Motor neuron (in vitro differentiated cells): Measurements from ENCODE around the gene ORMDL2. TPM values are rescaled to one million over a fixed set of nuclear protein-coding genes. Genes with fewer than 3 reads are reported as not detected.

Source experiments
- ATAC-seq, 8 experiments: fragments of 200-7000 bp; cut with Tn5 transposase; replicated peaks in 6 of 8; 2 replicates each; pipeline ENCODE4 v1.8.0; 2021; ENCODE audit warnings: mild to moderate bottlenecking in 8 of 8, moderate library complexity in 8 of 8
- H3K27ac ChIP-seq, 2 donors: fragments of 250-450 bp; sonication (Bioruptor Pico); 2 replicates each; pipeline ENCODE4 v1.9.0; 2021; ENCODE audit warnings: antibody characterized with exemption in 2 of 2, mild to moderate bottlenecking in 2 of 2, moderate library complexity in 1 of 2
- H3K4me1 ChIP-seq, 2 donors: fragments of 250-450 bp; sonication (Bioruptor Pico); replicated peaks in 1 of 2; 2 replicates each; pipeline ENCODE4 v1.6.1; 2021; ENCODE audit warnings: antibody characterized with exemption in 2 of 2, mild to moderate bottlenecking in 2 of 2, moderate library complexity in 1 of 2
- H3K4me3 ChIP-seq, 5 donors: fragments of 250-450 bp; sonication (Bioruptor Pico); 2 replicates each; pipeline ENCODE4 v1.9.0; 2021; ENCODE audit warnings: antibody characterized with exemption in 5 of 5, mild to moderate bottlenecking in 5 of 5, moderate library complexity in 4 of 5
- WGBS, 10 experiments: fragments of 450-650 bp; shearing (Covaris generic); methylation state at CpG; one replicate each; pipeline ENCODE4 v1.0.0; 2022; 5-methylcytosine and 5-hydroxymethylcytosine counted together
- in situ Hi-C, 9 experiments: fragments of 400-800 bp; cut with MboI; loops; one replicate each; pipeline ENCODE4 v1.15.0; 2021; ENCODE audit warnings: low sequenced_read_pairs in 9 of 9, low pct_unique_long_range_greater_than_20kb in 2 of 9; ENCODE audit not compliant: unreplicated experiment in 9 of 9
- total RNA-seq, 8 experiments: library from RNA; unstranded; fragments of 300-600 nt; gene quantifications; 2 replicates each; pipeline versions ENCODE4 v1.2.3 to v1.2.4, GENCODE V29; 2022

Gene ORMDL2
- total RNA-seq, 8 experiments from 2014 or later, result 13.1 to 42.0 (median 25.4) TPM

DNA sequence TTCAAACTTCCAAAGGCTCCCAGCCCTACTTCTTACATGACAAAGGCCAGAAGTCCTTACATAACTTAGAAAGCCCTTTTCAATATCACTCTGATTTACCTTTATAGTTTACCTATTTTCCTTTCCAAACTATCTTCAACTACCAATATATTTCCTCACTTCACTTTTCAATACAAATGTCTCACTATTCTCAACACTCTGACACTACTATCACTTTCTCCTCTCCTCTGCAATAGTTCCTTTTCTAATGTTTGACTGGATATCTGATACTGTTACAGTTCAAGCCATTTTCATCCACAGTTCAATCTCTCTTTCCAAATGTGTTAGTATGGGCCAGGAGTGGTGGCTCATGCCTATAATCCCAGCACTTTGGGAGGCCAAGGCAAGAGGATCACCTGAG lies 3.6 kb upstream of the ORMDL2 start:
- in situ Hi-C loops, result no loop called here
- Histone ChIP-seq H3K4me3 (no peak overlapping the region), H3K27ac (no peak overlapping the region), H3K4me1 (peaks cover 15 to 18% of the 10 kb centered on the region in 2 donors)
- no peak for ATAC-seq

DNA sequence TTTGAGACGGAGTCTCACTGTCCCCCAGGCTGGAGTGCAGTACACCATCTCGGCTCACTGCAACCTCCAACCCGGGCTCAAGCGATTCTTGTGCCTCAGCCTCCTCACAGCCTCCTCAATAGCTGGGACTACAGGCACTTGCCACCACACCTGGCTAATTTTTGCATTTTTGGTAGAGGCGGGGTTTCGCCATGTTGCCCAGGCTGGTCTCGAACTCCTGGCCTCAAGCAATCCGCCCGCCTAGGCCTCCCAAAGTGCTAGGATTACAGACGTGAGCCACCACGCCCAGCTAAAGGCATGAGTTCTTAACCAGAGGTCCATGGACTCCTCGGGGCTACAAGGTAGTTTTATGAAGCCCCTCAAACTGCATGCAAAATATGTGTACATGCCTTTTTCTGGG lies 2.4 kb upstream of the ORMDL2 start:
- ATAC-seq, result no peak
- Histone ChIP-seq H3K4me3 (no peak overlapping the region), H3K27ac (no peak overlapping the region), H3K4me1 (peaks cover 15 to 18% of the 10 kb centered on the region in 2 donors)
- WGBS, 10 experiments, result 54 to 100% (median 90%) methylated on average over 1 to 8 of the region's 12 CpGs; no CpG with 5 or more reads in 5 of the 10 experiments
- in situ Hi-C loops, result no loop called here

DNA sequence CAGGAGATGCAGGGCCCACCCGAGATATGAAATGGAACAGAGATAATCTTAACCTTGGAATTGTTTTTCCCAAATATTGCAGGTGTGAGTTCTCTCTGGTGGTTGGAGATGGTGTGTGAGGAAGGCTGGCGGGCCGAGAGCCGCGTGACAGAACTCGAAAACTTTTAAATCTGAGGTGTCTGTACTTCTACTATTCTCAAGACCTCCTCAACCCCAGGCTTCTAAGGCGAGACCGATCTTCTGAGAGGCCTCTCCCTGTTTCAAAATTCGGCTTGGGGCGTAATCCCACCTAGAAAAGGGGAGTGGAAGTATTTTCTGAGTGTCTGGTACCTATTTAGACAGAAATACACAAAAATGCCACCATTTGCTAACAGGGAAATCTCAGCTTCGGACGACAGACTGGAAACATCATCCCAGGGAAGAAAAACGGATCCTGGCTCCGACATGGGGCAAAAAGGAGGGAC lies 928 bp upstream of the ORMDL2 start:
- in situ Hi-C loops, result no loop called here
- peaks cover 15 to 18% of the 10 kb centered on the region in 2 donors for H3K4me1 ChIP-seq
- H3K27ac ChIP-seq, result peak overlapping the region; percentile 87 to 92
- ATAC-seq, result peak in 3 of 8 experiments; percentile 5 to 8 (median 8)
- 0 to 2% (median 0%) methylated on average over 1 to 11 of the region's 14 CpGs; no CpG with 5 or more reads in 1 of the 10 experiments for WGBS, 10 experiments
- peak overlapping the region; percentile 79 to 92 (median 83) for H3K4me3 ChIP-seq

DNA sequence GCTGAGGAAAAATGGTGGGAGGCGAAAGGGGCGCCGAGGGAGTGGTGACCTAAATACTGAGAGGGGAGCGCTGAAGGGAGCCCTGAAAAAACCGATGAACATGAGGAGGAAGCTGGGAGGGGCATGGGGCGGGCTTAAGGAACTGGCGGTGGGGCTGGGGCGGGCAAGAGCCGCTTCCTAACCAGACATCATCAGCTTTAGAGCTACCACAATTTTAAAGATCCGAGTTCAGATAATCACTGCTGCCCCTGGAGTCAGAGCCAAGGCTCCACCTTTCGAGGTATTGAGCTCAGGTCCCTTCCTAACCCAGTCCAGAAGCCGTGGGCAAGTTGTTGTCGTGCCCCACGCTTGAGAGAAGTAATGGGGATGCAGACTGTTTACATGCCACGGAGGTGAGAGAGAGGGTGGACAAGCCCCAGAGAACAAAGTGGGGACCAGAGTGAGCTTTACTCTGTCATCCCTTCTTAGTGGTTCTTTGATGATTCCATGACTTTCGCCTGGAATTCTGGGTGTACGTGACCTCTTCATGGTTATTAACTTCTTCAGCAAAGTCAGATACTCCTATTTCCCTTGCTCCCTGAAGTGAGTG lies 393 bp downstream of the ORMDL2 start:
- Histone ChIP-seq H3K4me1 (peaks cover 15 to 18% of the 10 kb centered on the region in 2 donors), H3K27ac (peak overlapping the region in 1 of 2 donors; percentile 39), H3K4me3 (peak overlapping the region; percentile 65 to 92 (median 80))
- ATAC-seq, result peak; percentile 32 to 61 (median 44)
- WGBS, 10 experiments, result 0 to 20% (median 4%) methylated on average over 1 to 4 of the region's 17 CpGs; no CpG with 5 or more reads in 2 of the 10 experiments
- in situ Hi-C loops, result no loop called here

DNA sequence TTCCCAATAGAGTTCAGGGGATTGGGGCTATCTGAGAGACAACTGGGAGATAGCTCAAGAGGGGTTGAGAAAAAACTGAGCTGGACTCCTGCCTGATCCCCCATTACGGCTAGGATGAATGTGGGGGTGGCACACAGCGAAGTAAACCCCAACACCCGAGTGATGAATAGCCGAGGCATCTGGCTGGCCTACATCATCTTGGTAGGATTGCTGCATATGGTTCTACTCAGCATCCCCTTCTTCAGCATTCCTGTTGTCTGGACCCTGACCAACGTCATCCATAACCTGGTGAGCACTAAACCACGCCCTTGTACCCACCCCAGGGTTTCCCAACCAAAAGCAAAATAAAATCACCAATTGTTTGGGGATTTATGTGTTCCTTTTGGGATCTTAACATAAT lies 1.0 kb downstream of the ORMDL2 start:
- peak overlapping the region in 2 of 5 donors; percentile 83 to 92 for H3K4me3 ChIP-seq
- in situ Hi-C loops, result no loop called here
- no peak overlapping the region for H3K27ac ChIP-seq

DNA sequence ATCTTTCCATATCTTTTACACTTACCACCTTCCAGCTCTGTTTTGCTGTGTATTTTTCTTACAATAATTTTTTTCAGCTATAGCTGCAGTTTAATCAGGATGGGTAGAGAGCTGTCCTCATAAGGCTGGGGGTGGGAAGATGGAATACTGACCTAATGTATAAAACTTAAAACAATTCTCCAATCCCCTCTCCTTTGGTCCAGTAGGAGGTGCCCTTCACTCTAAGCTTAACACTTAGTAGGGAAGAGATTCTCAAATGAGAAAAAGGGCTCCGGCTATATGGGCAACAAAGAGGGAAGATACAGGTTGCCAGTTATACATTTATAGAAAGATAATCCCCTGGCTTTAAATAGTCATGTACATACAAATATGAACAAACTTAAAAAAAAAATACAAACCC lies 2.8 kb downstream of the ORMDL2 start:
- no peak for ATAC-seq
- H3K4me1 ChIP-seq, result peaks cover 13 to 34% of the 10 kb centered on the region in 2 donors
- WGBS, 10 experiments, result 20 to 100% (median 80%) methylated on average over 1 of the region's 1 CpG; no CpG with 5 or more reads in 3 of the 10 experiments
- in situ Hi-C loops, result loop anchor here in 1 of 9 experiments (10.0 kb wide), 1 partner anchor 124 kb away; no protein-coding TSS in a partner anchor
- no peak overlapping the region for H3K4me3 ChIP-seq
- no peak overlapping the region for H3K27ac ChIP-seq

More for the DNA sequence above, 1.0 kb downstream of the ORMDL2 start:
- H3K4me1 ChIP-seq, result peaks cover 15 to 21% of the 10 kb centered on the region in 2 donors
- 9 to 92% (median 71%) methylated on average over 2 to 6 of the region's 6 CpGs; no CpG with 5 or more reads in 2 of the 10 experiments for WGBS, 10 experiments
- ATAC-seq, result no peak

DNA sequence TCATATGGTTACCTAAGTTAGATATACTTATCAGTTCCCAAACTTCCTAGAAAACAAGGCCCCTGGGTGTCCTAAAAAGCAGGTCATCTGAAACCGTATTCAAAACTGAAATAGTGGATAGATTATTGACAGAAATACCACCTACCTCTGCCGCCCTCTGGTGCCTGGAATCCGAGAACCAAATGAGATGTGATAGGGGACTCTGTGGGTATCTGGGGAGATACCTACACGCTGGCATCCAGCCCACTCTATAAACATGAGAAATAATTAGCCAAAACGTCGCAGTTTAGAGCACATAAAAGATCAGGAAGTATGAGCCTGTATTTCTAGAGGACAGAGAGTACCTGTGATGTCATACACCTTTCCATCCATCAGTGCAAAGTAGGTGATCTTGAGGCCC lies 4.4 kb downstream of the ORMDL2 start:
- in situ Hi-C loops, result loop anchor here in 1 of 9 experiments (10.0 kb wide), 1 partner anchor 123 kb away; no protein-coding TSS in a partner anchor
- no peak overlapping the region for H3K27ac ChIP-seq
- WGBS, 10 experiments, result 14 to 83% (median 75%) methylated on average over 1 to 6 of the region's 6 CpGs; no CpG with 5 or more reads in 4 of the 10 experiments
- no peak for ATAC-seq
- H3K4me1 ChIP-seq, result peaks cover 8 to 39% of the 10 kb centered on the region in 2 donors
- no peak overlapping the region for H3K4me3 ChIP-seq

DNA sequence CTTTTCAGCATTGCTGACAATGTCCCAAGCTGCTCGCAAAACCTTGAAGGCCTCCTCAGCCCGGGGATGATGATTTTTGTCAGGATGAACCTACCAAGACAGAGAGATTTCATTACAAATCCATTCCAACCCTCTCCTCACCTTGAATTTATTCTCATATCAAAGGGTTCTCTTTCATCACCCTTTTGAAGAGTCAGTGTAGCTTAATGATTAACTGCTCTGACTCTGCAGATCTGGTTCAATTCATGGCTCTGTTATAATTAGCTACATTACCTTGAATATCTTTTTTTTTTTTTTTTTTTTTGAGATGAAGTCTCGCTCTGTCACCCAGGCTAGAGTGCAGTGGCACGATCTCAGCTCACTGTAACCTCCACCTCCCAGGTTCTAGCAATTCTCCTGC lies 5.6 kb downstream of the ORMDL2 start:
- Histone ChIP-seq H3K4me3 (no peak overlapping the region), H3K27ac (no peak overlapping the region), H3K4me1 (peaks cover 14 to 50% of the 10 kb centered on the region in 2 donors)
- 54 to 93% (median 75%) methylated on average over 2 to 4 of the region's 4 CpGs; no CpG with 5 or more reads in 2 of the 10 experiments for WGBS, 10 experiments
- ATAC-seq, result no peak
- in situ Hi-C loops, result loop anchor here in 1 of 9 experiments (10.0 kb wide), 1 partner anchor 121 kb away; no protein-coding TSS in a partner anchor

DNA sequence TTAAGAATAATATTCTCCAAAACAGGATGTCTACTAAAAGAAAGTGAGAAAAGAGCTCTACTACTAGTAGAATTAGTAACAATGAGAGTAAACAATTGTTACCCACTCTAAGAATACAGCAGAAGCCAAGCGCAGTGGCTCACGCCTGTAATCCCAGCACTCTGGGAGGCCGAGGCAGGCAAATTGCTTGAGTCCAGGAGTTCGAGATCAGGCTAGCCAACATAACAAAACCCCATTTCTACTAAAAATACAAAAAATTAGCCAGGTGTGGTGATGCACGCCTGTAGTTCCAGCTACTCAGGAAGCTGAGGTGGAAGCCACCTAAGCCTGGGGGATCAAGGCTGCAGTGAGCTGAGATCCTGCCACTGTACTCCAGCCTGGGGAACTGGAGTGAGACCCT lies 6.9 kb downstream of the ORMDL2 start:
- WGBS, 10 experiments, result 67 to 100% (median 90%) methylated on average over 1 to 4 of the region's 5 CpGs; no CpG with 5 or more reads in 1 of the 10 experiments

DNA sequence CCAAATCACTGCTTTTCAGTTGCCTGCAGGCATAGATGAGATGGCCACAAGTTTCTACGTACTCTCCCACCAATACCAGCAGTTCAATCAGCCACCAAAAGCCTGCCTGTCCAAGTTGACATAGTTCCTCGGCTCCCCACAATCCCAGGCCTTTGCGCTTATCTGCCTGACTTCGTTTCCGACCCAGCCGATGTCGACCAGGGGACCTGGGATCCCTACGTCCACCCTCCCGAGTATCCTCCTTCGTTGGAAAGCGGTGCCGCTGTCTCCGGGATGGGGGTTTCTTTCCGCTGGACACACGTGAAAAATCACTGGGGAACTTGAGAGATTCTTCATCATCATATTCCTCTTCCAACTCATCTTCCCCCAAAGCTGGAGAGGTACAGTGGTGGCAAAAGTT lies 10.0 kb downstream of the ORMDL2 start:
- in situ Hi-C loops, result loop anchor here in 1 of 9 experiments (10.0 kb wide), 1 partner anchor 117 kb away; no protein-coding TSS in a partner anchor
- H3K4me1 ChIP-seq, result peaks cover 18 to 56% of the 10 kb centered on the region in 2 donors
- no peak overlapping the region for H3K4me3 ChIP-seq
- no peak for ATAC-seq
- WGBS, 10 experiments, result 80 to 100% (median 93%) methylated on average over 1 to 12 of the region's 15 CpGs; no CpG with 5 or more reads in 3 of the 10 experiments
- no peak overlapping the region for H3K27ac ChIP-seq

More for the DNA sequence above, 6.9 kb downstream of the ORMDL2 start:
- in situ Hi-C loops, result loop anchor here in 1 of 9 experiments (10.0 kb wide), 1 partner anchor 120 kb away; no protein-coding TSS in a partner anchor
- ATAC-seq, result no peak
- H3K4me3 ChIP-seq, result no peak overlapping the region
- H3K4me1 ChIP-seq, result peaks cover 14 to 50% of the 10 kb centered on the region in 2 donors
- no peak overlapping the region for H3K27ac ChIP-seq

DNA sequence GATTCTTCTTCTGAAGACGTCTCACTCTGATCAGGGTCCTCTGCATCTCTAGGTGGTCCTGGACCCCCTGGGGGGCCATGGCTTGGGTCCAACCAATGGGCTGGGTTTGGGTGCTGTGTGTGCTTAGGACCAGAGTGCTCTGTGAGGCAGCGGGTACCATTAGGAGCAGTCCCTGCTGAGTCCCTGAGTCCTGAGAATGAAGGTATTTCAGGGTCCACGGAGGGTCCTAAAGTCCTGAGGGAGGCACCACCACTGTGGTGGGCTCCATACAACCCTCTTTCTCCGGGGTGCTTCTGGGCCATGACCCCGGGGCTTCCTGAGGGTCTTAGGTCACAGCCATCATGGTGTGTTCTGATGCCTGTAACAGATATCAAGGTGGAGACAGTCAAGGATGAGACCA lies 10.5 kb downstream of the ORMDL2 start:
- Histone ChIP-seq H3K4me3 (peak overlapping the region; percentile 63 to 95 (median 75)), H3K4me1 (peaks cover 18 to 56% of the 10 kb centered on the region in 2 donors), H3K27ac (no peak overlapping the region)
- in situ Hi-C loops, result loop anchor here in 1 of 9 experiments (10.0 kb wide), 1 partner anchor 116 kb away; no protein-coding TSS in a partner anchor
- no peak for ATAC-seq
- WGBS, 10 experiments, result 40 to 100% (median 78%) methylated on average over 1 to 3 of the region's 5 CpGs; no CpG with 5 or more reads in 4 of the 10 experiments

DNA sequence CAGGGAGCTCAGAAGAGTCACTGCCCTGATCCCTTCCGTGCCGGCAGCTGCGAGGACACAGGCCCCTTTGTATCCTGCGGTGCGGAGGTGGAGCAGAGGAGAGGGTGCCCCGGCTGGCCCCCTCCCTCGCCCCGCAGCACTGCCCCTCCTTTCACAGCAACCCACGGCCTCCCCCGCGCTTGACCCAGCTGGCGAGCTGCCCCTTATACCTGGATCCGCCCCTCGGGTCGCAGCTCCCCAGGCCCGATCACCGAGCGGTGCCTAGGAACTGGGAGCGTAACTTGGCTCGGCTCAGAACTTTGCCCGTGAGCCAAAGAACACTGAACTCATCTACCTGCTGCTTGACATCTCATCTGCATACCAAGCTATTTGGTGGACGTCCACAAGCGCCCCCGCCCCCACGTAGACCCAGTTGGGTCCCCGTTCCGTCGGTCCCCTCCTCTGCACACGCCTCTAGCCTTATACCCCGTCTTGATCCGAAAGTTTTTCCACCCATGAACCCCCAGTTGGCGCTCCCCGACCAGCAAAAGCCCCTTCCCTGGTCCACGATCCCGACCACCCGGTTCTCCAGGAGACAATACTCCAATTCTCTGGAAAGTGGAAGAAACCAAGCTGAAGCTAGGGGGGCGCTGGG lies 12.2 kb downstream of the ORMDL2 start:
- Histone ChIP-seq H3K4me3 (peak overlapping the region; percentile 63 to 95 (median 75)), H3K4me1 (peaks cover 16 to 42% of the 10 kb centered on the region in 2 donors), H3K27ac (peak overlapping the region; percentile 98 to 99)
- in situ Hi-C loops, result loop anchor here in 1 of 9 experiments (10.0 kb wide), 1 partner anchor 115 kb away; no protein-coding TSS in a partner anchor
- WGBS, 10 experiments, result 0 to 4% (median 3%) methylated on average over 1 to 6 of the region's 37 CpGs; no CpG with 5 or more reads in 7 of the 10 experiments
- ATAC-seq, result peak; percentile 14 to 45 (median 41)
